Progenitor cell of endocrine pancreas (in vitro differentiated cells): Measurements from ENCODE around the gene C9orf72. TPM values are rescaled to one million over a fixed set of nuclear protein-coding genes. Genes with fewer than 3 reads are reported as not detected.

Source experiments
- DNase-seq: peaks from one replicate; pipeline ENCODE4 v3.0.0; 2021; ENCODE audit warnings: low spot score; ENCODE audit not compliant: unreplicated experiment
- H3K27ac Mint-ChIP-seq: 2 replicates; pipeline ENCODE4 v1.8.0; 2021; ENCODE audit warnings: mild to moderate bottlenecking, moderate library complexity, mixed read lengths
- H3K27me3 Mint-ChIP-seq: 2 replicates; pipeline ENCODE4 v1.8.0; 2021; ENCODE audit warnings: mixed read lengths
- H3K36me3 Mint-ChIP-seq: 2 replicates; pipeline ENCODE4 v1.8.0; 2022; ENCODE audit warnings: mixed read lengths; ENCODE audit not compliant: insufficient read depth
- H3K4me1 Mint-ChIP-seq: 2 replicates; pipeline ENCODE4 v1.8.0; 2021; ENCODE audit warnings: low read depth, mixed read lengths
- H3K4me3 Mint-ChIP-seq: 2 replicates; pipeline ENCODE4 v1.8.0; 2021; ENCODE audit warnings: low read depth, mild to moderate bottlenecking, moderate library complexity, mixed read lengths
- H3K9me3 Mint-ChIP-seq: 2 replicates; pipeline ENCODE4 v1.8.0; 2021; ENCODE audit warnings: low read depth, mixed read lengths
- CTCF ChIP-seq: fragments of 200-600 bp; sonication (generic); IDR thresholded peaks from one replicate; pipeline ENCODE4 v1.5.0; 2021; ENCODE audit warnings: antibody characterized with exemption, mild to moderate bottlenecking; ENCODE audit not compliant: unreplicated experiment
- total RNA-seq: library from RNA; stranded (reverse); gene quantifications from 2 replicates; pipeline ENCODE4 v1.2.1, GENCODE V29; 2021

Gene C9orf72
- total RNA-seq, 1 donor from 2014 or later: 18.6 TPM

- Mint-ChIP-seq H3K9me3 (no peaks in the 10 kb centered on the region), H3K4me3 (no peak overlapping the region), H3K36me3 (no peaks in the 10 kb centered on the region), H3K27me3 (no peaks in the 10 kb centered on the region), H3K27ac (no peak overlapping the region), H3K4me1 (no peaks in the 10 kb centered on the region)
- DNase-seq: no peak
- TF ChIP-seq CTCF: no peak
These were observed 26.6 kb upstream of the C9orf72 start for GRCh38 chr9:27599870-27600238.

GRCh38 chr9:27599102-27599869 lies 26.0 kb upstream of the C9orf72 start:
- no peaks in the 10 kb centered on the region for H3K9me3 Mint-ChIP-seq
- no peak for TF ChIP-seq CTCF
- H3K4me1 Mint-ChIP-seq: no peaks in the 10 kb centered on the region
- no peak for DNase-seq
- no peak overlapping the region for H3K27ac Mint-ChIP-seq
- no peaks in the 10 kb centered on the region for H3K27me3 Mint-ChIP-seq
- H3K4me3 Mint-ChIP-seq: no peak overlapping the region
- H3K36me3 Mint-ChIP-seq: no peaks in the 10 kb centered on the region

GRCh38 chr9:27595733-27596132 lies 22.5 kb upstream of the C9orf72 start:
- no peak for TF ChIP-seq CTCF
- no peak overlapping the region for H3K4me3 Mint-ChIP-seq
- no peaks in the 10 kb centered on the region for H3K36me3 Mint-ChIP-seq
- no peaks in the 10 kb centered on the region for H3K9me3 Mint-ChIP-seq
- H3K27me3 Mint-ChIP-seq: no peaks in the 10 kb centered on the region
- H3K27ac Mint-ChIP-seq: no peak overlapping the region
- no peaks in the 10 kb centered on the region for H3K4me1 Mint-ChIP-seq
- no peak for DNase-seq

- H3K9me3 Mint-ChIP-seq: no peaks in the 10 kb centered on the region
- H3K27me3 Mint-ChIP-seq: no peaks in the 10 kb centered on the region
- no peak for DNase-seq
- H3K27ac Mint-ChIP-seq: no peak overlapping the region
- H3K4me1 Mint-ChIP-seq: peaks cover 1% of the 10 kb centered on the region
- H3K4me3 Mint-ChIP-seq: no peak overlapping the region
- no peaks in the 10 kb centered on the region for H3K36me3 Mint-ChIP-seq
- TF ChIP-seq CTCF: no peak
These were observed 18.4 kb upstream of the C9orf72 start for GRCh38 chr9:27591672-27592071.

GRCh38 chr9:27591093-27591492 lies 17.8 kb upstream of the C9orf72 start:
- H3K9me3 Mint-ChIP-seq: no peaks in the 10 kb centered on the region
- TF ChIP-seq CTCF: no peak
- no peak overlapping the region for H3K27ac Mint-ChIP-seq
- peaks cover 1% of the 10 kb centered on the region for H3K4me1 Mint-ChIP-seq
- no peak for DNase-seq
- H3K27me3 Mint-ChIP-seq: no peaks in the 10 kb centered on the region
- H3K4me3 Mint-ChIP-seq: no peak overlapping the region
- no peaks in the 10 kb centered on the region for H3K36me3 Mint-ChIP-seq
